Dermis microvascular lymphatic vessel endothelial cell (primary cell): ENCODE measurements around the gene SOX5. TPM values are rescaled to one million over a fixed set of nuclear protein-coding genes. Genes with fewer than 3 reads are reported as not detected.

Experiments
- DNase-seq, 2 donors: peaks; one replicate each; pipeline versions ENCODE4 v3.0.0 to v3.0.0-alpha.2; 2010; ENCODE audit warnings: low read depth in 2 of 2
- total RNA-seq: library from RNA; depleted of rRNA; stranded (reverse); fragments of >200 nt; gene quantifications from 2 replicates; pipeline ENCODE4 v1.2.1, GENCODE V29; 2014

SOX5 gene
- total RNA-seq, 1 donor from 2014 or later = under 0.01 TPM

GRCh38 chr12:23694307-23694706 lies 255.2 kb downstream of the SOX5 start:
- DNase-seq = no peak

- DNase-seq = no peak
Measured at GRCh38 chr12:23687947-23688346, 261.5 kb downstream of the SOX5 start.

GRCh38 chr12:23686095-23686494 lies 263.4 kb downstream of the SOX5 start:
- peak in 1 of 2 donors; percentile 0 for DNase-seq

- DNase-seq = no peak
Measured at GRCh38 chr12:23684121-23684520, 265.3 kb downstream of the SOX5 start.

GRCh38 chr12:23681237-23681636 lies 268.2 kb downstream of the SOX5 start:
- DNase-seq = no peak

- no peak for DNase-seq
Measured at GRCh38 chr12:23674064-23674463, 275.4 kb downstream of the SOX5 start.

- DNase-seq = no peak
Measured at GRCh38 chr12:23671881-23672280, 277.6 kb downstream of the SOX5 start.

- no peak for DNase-seq
Measured at GRCh38 chr12:23670684-23671083, 278.8 kb downstream of the SOX5 start.

- DNase-seq = no peak
Measured at GRCh38 chr12:23669691-23670090, 279.8 kb downstream of the SOX5 start.

- DNase-seq = no peak
Measured at GRCh38 chr12:23666866-23667265, 282.6 kb downstream of the SOX5 start.

- DNase-seq = no peak
Measured at GRCh38 chr12:23662966-23663365, 286.5 kb downstream of the SOX5 start.

GRCh38 chr12:23659131-23659530 lies 290.3 kb downstream of the SOX5 start:
- no peak for DNase-seq

- DNase-seq = no peak
Measured at GRCh38 chr12:23657598-23657997, 291.9 kb downstream of the SOX5 start.

GRCh38 chr12:23655884-23656283 lies 293.6 kb downstream of the SOX5 start:
- DNase-seq = no peak

- DNase-seq = no peak
Measured at GRCh38 chr12:23655112-23655511, 294.4 kb downstream of the SOX5 start.

- no peak for DNase-seq
Measured at GRCh38 chr12:23648546-23648945, 300.9 kb downstream of the SOX5 start.

GRCh38 chr12:23640754-23641153 lies 308.7 kb downstream of the SOX5 start:
- no peak for DNase-seq

GRCh38 chr12:23634344-23634743 lies 315.1 kb downstream of the SOX5 start:
- DNase-seq = no peak

GRCh38 chr12:23631786-23632377 lies 317.6 kb downstream of the SOX5 start:
- DNase-seq = no peak

- DNase-seq = no peak
Measured at GRCh38 chr12:23630524-23630923, 318.9 kb downstream of the SOX5 start.

- DNase-seq = no peak
Measured at GRCh38 chr12:23628806-23629205, 320.7 kb downstream of the SOX5 start.

- no peak for DNase-seq
Measured at GRCh38 chr12:23626791-23627190, 322.7 kb downstream of the SOX5 start.

GRCh38 chr12:23621900-23622299 lies 327.6 kb downstream of the SOX5 start:
- no peak for DNase-seq

- no peak for DNase-seq
Measured at GRCh38 chr12:23618718-23619117, 330.8 kb downstream of the SOX5 start.
